GM18873 (cell line): Measurements from ENCODE around the gene SUMF1.
A peak's percentile ranks its signal among the peaks of the same experiment; 100 is the strongest.

ENCODE experiments used
- ATAC-seq: cut with Tn5 transposase; IDR thresholded peaks from one replicate; pipeline ENCODE4 v1.9.1; 2021; ENCODE audit warnings: mild to moderate bottlenecking, moderate library complexity, moderate number of reproducible peaks; ENCODE audit not compliant: unreplicated experiment, low FRiP score

The SUMF1 gene

DNA sequence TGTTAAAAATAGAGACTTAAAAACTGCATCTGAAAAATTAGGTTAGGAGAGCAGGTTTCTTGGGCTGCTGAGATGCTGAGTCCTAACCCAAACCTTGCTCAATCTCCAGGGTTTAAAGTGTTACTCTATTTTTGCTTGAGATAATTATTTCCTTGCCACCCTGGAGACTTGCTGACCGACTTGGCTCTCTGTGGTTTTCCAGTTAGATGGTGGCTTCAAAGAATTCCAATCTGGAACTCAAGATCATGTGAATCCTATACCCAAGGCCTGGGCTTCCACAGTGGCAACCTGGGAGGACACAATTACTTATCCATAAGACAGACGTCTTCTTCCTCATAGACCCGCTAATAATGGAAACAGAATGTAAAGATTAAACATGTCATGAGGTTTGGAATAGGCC is 47.7 kb downstream of the SUMF1 start:
- ATAC-seq = no peak

DNA sequence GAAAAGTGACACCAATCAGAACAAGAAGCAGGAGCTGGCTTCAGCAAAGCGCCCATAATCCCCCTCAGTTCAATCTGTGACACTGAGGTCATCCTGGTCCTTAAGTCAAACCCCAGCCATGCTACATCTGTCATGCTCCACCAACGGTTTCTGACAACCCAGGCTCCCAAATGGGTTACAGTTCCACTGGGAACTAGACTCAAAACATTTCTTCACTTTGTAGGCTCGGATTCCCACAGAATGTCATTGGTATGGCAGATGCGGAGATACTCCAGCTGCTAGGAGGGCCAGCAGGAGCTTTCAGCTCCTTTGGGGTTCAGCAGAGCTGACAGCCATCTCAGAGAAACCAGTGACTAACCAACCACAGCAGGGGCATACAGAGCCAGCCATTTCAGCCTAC is 48.9 kb downstream of the SUMF1 start:
- ATAC-seq = no peak

DNA sequence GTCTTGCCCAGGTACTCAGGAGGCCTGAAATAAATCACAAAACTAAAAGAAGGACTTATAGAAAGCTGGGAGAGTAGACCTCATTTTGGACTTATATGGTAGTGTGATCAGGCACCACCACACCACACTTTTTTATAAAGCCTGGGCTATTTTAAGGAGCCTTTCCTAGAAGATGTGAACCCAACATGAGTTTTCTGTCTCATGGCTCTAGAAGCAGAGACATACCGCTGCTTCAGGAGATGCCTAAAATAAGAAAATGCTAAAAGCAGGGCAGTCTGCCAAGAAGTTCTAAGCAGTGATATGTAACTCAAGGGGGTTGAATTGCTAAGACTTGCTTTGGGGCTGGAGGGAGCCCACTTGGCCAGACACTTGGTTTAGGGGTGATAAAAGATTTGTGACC is 49.6 kb downstream of the SUMF1 start:
- no peak for ATAC-seq

DNA sequence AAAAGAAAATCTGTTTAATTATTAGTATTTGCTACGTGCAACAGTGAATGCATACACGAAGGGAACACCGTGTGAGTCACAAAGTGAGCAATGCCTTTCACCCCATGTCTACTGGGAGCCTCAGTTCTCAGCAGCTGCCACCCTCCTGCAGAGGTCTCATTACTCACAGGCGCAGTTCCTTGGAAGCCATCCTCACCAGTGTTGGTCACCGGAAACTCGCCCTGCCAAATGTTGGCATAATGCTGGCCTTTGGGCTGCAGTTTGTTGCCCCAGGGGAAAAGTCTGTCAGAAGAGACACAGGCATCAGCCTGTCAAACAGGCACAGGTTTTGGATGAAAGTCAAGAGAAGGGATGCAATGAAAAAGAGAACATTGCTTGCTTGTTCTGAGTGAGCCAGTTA is 50.1 kb downstream of the SUMF1 start:
- ATAC-seq = no peak

DNA sequence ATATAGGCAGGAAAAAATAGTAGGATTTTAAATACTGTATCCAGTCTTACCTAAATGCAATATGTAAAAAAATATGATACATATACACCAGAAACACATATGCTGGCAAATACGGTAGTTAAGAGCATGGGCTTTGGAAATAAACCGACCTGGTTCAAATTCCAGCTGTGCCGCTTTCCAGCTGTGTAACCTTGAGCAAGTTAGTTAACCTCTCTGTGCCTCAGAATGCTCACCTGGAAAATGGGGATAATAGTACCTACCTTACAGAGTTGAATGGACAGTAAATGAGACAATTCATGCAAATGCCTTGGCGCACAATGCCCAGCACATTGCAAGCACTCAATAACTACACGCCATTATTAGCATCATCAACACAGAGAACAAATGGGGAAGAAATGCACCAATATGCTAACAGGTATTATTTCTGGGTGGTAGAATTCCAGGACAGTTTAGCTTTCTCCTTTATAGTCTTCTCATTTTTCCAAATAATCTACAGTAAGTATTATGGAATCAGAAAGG is 50.6 kb downstream of the SUMF1 start:
- ATAC-seq = no peak

DNA sequence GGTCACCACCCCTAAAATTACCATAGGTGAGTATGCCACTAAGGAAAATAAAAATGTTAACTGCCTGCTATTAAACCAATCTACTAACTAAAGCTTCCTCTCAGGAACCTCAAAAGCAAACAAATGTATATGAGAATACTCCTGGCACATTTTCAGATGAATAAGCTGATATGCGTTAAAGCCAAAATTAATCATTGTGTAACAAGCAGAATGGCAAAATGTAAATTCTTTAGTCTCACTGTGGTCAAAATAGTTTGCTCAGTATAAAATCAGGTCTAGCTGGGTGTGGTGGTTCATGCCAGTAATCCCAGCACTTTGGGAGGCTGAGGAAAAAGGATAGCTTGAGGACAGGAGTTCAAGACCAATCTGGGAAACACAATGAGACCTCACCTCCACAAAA is 53.6 kb downstream of the SUMF1 start:
- no peak for ATAC-seq

DNA sequence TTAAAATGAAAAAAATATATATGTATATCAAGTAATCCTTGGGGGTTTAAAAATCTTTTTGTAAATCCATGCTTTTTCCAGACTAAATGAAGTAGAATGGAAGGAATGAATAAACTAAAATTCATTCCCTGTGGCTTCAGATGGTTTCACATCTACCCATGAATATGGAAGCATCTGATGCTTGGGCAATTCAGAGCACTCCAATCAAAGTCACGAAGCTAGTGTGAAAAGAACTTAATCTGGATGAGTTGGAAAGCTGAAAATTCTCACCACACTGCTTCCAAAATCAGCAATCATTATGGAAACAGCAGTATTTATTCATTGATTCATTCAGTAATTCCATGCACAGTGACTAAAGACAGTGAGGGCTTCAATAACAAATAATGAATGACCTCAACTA is 55.2 kb downstream of the SUMF1 start:
- no peak for ATAC-seq

DNA sequence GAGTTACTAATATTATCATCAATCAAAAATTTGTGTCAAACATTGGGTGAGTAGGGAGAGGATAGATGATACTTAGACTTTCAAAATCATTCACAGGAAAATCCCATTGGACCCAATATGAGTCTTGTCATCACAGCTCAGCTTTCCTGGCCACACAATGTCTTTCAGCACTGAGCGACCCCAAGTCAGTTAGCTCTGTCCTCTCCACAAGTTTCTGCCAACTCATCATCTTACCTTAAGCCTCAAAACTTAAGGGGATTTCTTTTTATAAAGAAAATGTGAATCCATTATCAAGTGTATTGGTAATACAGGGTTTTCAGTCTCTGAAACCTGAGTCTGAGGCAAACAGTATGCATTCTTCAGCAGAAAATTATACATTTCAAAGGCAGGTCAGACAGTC is 55.8 kb downstream of the SUMF1 start:
- no peak for ATAC-seq

DNA sequence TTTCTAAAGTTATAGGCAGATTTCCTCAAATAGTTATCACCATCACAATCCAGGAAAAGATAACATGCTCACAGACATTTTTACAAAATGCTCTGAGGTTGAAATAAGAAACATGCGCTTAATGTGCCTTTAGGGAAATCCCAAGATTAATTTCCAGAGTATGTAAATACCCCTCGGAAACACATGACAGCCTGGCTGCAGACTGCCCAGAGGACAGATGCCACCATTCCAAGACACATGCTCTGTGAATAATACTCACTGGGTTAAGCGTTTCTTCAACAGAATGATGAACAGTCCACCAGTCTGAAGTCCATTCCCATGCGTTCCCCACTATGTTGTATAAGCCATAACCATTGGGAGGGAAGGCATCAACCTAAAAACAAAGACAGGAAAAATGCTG is 56.5 kb downstream of the SUMF1 start:
- ATAC-seq = no peak

DNA sequence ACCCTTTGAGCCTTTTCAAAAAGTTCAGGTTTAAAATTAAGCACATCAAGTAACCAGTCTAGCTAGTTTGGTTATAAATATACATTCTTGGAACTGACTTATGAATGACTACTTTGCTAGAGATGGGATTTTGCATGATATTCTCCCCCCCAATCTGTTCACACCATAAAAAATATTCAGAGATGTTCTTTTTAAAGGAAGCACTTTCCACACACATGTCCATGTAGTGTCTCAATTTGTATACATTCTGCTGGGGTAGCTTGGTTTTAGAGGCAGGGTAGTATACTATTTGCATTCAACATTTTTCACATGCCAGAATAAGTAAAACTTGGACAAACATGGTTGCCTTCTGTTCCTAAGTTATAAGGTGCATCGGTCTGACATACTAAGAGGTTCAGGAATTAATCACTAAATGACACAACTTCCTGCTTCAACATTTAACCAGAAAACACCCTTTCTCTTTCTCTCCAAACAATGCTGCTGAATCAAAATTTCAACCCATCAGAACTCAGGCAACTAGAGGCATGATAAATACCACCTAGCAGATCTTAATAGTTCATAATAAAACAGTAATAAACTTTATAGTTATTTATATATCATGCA is 57.0 kb downstream of the SUMF1 start:
- ATAC-seq = peak; percentile 43

DNA sequence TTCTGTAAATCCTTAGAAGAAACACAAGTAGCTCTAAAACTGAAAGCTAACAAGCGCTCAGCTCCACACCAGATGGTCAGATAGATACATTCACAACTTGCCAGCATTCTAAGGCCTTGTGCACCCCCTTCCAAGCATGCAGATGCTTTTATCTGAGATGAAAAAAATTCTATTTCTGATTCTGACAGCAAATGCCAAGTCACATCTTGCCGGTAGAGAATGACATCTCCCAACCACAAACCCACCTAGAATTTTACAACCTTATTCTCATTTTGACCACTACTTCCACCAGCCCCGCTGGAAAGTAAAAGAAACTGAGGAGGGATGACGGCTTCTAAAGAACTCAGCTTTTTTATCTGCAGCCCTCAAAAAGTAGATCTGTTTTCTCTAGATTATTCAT is 57.7 kb downstream of the SUMF1 start:
- no peak for ATAC-seq

DNA sequence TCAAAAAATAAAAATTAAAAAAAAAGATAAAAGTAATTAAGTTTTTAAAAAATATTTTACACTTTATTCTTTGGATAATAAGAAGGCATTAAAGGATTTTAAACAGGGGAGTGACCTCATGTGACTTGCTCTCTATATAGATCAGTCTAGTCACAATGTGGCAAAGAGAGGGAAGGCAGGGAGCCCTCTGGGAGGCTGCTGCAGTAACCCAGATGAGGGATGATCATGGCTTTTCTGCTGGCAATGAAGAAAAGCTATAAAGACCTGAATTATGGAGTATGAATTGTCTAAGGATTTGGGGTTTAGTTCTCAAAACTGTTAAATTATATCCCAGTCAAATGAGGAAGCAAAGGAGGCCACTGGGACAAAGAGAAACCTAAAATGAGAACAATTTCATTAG is 58.1 kb downstream of the SUMF1 start:
- ATAC-seq = no peak

DNA sequence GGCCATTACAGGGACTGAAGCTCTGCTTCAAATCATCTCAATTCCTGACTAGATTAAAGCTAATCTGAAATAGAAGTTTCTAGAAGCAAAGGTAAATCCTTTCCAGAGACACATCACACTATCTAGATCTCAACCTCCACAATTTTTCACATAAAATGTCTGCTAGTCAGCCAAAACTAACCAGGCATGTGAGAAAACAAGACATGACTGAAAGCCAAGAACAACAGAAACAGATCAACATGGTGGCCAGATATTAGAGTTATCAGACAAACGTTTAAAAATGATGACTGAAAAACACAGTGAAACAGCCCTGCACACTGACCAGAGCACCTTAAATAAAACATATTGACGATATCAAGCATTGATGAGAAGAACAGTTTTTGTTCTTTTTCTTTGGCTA is 59.1 kb downstream of the SUMF1 start:
- no peak for ATAC-seq

DNA sequence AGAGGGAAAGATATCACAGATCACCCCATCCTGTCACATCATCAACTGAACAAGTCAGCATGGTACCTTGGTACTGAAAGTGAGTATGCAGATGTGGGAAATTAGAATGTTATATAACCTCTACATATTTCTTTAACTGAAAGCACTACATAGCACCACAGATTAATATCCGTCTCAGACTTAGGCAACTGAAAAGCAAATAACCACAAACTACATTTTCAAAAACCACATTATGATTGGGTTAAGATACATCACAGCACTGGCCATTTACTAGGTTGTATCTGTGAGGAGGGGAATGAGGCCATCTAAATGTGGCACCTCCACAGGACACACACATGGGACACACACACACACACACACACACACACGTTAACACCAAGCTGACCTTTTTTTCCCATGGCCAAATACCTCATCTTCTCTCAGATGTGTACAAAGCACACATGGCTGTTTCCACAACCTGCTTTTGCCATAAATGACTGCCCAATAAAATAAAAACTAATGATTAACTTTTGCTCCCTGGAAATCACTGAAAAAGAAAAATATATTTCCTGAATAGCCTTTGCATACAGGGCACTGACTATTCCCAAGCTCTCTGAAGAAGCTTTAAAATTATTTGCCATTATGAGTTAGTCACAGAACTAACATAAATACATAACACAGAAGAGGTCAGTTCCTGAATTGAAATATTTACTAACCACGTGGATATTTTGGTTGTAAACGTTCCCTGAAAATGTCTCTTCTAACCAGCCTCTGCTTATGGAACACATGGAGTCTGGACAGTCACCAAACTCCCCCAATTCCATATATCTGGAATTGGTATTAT is 60.1 kb downstream of the SUMF1 start:
- ATAC-seq = no peak

DNA sequence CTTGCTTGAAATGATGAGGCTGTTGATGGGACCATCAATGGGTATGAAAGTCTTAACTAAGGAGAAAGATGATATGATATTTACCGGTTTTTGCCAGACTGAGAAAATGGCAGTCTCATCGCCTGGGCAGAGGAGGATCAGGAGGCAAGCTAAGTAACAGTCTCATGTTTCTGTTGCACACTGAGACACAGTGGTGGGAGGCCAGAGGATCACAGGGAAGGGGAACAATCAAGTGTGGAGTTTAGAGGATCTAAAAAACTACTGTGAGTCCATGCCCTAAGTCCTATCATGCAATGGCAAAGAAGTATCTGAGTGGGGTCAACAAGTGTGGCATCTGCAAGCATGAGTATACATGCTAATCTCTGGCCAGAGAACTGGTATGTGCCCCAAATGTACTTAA is 62.2 kb downstream of the SUMF1 start:
- ATAC-seq = no peak

DNA sequence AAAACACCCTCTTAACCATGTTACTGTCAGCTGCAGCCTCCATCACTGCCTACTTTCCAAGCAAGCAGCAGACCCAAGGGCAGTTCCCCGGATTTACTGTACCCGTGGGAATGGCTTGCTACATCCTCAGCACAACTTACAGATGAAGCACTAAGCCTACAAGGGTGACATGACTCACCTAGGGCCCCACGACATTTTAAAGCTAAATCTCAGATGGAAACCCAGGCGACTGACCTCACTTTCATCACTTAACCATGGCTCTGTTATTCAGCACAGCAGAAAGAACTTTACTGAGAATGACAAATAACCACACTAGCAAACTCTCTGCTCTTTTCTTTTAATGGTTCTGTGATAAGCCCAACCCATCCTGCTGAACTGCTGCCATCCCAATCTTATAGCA is 65.6 kb downstream of the SUMF1 start:
- ATAC-seq = no peak

DNA sequence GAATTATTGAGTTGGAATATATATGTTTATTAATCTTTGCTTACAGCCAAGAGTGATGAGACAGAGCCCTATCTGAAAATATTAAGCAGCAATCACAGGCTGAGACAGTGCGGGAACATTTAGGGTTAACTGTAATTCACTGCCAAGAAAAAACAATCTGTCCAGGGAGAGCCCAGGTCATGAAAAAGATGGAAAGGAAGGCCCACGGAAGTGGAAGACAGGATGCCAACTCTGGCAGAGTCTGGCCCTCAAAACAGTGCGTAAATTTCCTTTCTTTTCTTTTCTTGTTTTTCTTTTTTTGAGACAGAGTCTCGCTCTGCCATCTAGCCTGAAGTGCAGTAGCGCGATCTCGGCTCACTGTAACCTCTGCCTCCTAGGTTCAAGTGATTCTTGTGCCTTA is 67.6 kb downstream of the SUMF1 start:
- no peak for ATAC-seq

DNA sequence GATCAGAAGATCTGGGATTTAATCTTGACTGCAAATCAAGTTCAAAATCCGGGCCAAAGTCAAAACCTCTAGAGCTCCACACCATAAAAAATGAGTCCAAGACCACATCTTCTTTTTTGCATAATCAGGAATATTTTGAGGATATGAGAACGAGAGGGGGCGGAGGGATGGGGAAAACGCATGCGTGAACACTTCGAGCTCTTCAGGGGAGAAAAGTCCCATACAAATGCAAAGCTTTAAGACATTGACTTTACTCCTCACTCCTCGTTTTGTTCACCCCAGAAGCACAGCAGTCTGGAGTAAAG is 68.2 kb downstream of the SUMF1 start:
- ATAC-seq = no peak

DNA sequence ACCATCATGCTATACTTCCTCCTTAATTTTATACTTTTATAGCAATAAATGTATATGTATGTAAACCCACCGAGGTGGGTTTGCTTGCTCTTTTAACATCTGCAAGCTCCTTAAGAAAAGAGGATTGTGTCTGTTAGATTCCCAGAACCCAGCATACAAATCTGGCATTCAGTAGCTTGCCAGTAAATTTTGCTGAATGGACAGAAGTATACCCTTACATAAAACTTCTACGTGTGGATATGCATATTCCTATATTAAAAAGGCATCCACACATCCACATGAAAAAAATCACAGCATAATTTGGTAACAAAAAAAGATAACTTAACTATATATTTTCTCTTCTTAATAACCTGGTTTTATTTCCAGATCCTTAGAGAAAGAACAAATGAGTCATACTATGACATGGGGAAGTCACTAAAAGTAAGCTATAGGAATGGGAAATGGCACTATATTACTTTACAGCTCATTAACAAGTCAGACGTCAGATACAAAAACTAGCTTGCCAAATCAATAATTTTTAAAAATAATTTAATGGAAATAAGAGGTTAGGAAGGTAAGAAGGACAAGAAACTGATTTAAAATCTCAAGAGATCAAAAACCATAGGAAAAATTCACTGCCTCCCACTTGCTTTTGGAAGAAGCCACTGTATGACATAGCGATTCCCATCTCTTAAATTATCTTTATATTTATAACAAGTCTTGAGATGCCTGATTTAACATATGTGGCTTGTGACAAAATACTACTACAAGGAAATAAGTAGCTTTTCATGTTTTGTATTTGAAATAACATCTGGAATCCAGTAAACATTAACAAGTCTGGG is 68.7 kb downstream of the SUMF1 start:
- no peak for ATAC-seq

DNA sequence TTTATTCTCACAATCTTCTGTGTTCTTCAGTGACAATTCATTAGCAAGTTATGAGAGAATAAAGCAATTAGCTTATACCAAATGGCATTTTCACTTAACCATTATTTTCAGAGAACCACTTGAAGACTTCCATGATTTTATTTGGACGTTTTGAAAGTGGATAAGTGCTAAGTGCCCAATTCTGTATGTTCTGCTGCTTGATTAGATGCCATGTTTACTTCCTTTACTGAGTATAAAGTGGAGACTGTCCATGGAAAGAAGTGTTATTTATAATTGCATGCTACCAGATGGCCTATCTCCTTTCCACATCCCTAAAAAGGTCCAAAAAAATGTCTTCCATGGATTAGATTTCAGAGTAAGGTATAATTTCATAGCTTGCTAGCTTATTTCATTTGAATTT is 69.6 kb downstream of the SUMF1 start:
- ATAC-seq = no peak

DNA sequence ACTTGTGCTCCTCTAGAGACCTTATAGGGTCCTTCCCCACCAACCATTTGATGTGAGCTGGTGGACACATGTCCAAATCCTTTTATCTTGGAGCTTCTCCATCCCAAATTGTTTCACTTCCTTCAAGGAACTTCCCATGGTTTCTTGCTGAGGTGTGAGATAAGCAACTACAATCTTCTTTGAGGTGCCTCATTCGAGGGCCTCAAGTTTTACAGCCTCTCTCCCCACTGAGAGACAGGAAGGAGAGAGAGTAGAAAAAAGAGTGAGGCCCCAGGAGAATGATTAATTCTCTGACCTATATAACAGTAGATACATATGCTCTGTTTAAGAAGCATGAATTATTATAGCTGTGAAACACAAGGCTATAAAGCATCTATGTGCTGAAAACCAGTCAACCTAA is 70.5 kb downstream of the SUMF1 start:
- no peak for ATAC-seq

DNA sequence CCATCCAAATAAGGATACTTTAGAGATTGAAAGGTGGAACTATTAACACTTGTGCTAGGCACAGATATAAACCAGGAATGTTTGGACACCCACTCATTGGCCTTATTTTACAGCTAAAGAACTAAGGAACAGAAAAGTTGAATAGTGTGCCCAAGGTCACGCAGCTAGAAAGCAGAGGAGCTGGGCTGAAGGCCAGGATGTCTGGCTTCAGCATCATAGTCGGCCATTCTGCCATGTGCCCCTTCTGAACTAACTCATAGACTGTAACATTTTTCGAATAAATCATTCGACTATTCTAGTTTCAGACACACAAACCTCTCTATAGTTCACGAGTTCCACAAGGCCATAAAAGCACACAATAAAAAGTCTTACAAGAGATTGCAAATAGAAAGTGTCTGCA is 71.1 kb downstream of the SUMF1 start:
- ATAC-seq = no peak
